ENCODE data around the gene CIAPIN1.

GRCh38 chr16:57478396-57479204 is 31.4 kb upstream of the CIAPIN1 start:
- TF ChIP-seq CTCF (IDR thresholded peaks at IDR 0.05; ENCODE audit: insufficient read depth, low read length) (no peak), REST (IDR thresholded peaks at IDR 0.05; ENCODE audit: insufficient replicate concordance, low read depth) (no peak)
